ENCODE measurements around the gene SPEM3. TPM values are rescaled to one million over a fixed set of nuclear protein-coding genes. Genes with fewer than 3 reads are reported as not detected.

SPEM3 gene
- total and polyA plus RNA-seq, 2 of the 13 experiments (the other 11 are each of a cell fraction or from before 2014, with no cell fraction given): not detected

- TF ChIP-seq UBTF (CRISPR knock-in tag; IDR thresholded peaks at IDR 0.05) (peak; percentile 60), SMC3 (IDR thresholded peaks at IDR 0.05; ENCODE audit: low read length) (no peak), TOE1 (CRISPR knock-in tag; IDR thresholded peaks at IDR 0.05) (no peak), ZNF749 (CRISPR knock-in tag; IDR thresholded peaks at IDR 0.05; ENCODE audit: borderline replicate concordance) (0 out of 2 replicates have a peak, but pooled peaks have one; percentile 49), PAWR (CRISPR knock-in tag; IDR thresholded peaks at IDR 0.05; ENCODE audit: borderline replicate concordance) (no peak), ZNF780A (CRISPR knock-in tag; IDR thresholded peaks at IDR 0.05) (no peak), ZXDC (CRISPR knock-in tag; IDR thresholded peaks at IDR 0.05) (no peak), ZNF788 (CRISPR knock-in tag; IDR thresholded peaks at IDR 0.05; ENCODE audit: borderline replicate concordance) (peak; percentile 87; the same call in 1 of the 2 replicates), SYNCRIP (IDR thresholded peaks at IDR 0.05; ENCODE audit: insufficient read depth, low read depth, low read length) (no peak), ZNF383 (CRISPR knock-in tag; IDR thresholded peaks at IDR 0.05; ENCODE audit: borderline replicate concordance) (0 out of 2 replicates have a peak, but pooled peaks have one; percentile 57), ZNF567 (CRISPR knock-in tag; IDR thresholded peaks at IDR 0.05; ENCODE audit: borderline replicate concordance) (no peak), PAX8 (CRISPR knock-in tag; IDR thresholded peaks at IDR 0.05; ENCODE audit: borderline replicate concordance) (0 out of 2 replicates have a peak, but pooled peaks have one; percentile 43), XBP1 (CRISPR knock-in tag; IDR thresholded peaks at IDR 0.05) (no peak), ZNF331 (CRISPR knock-in tag; IDR thresholded peaks at IDR 0.05) (peak; percentile 33; the same call in 1 of the 2 replicates), ATF1 (CRISPR knock-in tag; IDR thresholded peaks at IDR 0.05) (no peak), ZNF770 (CRISPR knock-in tag; IDR thresholded peaks at IDR 0.05) (0 out of 2 replicates have a peak, but pooled peaks have one; percentile 51), MAFK (conservative IDR thresholded peaks at IDR 0.05 in 1 of 2, IDR thresholded peaks at IDR 0.05 in 1 of 2; ENCODE audit: low read length in 2 of 2) (no peak)
Measured at GRCh38 chr17:7444682-7445618, 16.3 kb downstream of the SPEM3 start, which contains the start of gene CHRNB1 (continued).

Measured in HepG2 (cell line).